ENCODE measurements around the gene NUDT22.

DNA sequence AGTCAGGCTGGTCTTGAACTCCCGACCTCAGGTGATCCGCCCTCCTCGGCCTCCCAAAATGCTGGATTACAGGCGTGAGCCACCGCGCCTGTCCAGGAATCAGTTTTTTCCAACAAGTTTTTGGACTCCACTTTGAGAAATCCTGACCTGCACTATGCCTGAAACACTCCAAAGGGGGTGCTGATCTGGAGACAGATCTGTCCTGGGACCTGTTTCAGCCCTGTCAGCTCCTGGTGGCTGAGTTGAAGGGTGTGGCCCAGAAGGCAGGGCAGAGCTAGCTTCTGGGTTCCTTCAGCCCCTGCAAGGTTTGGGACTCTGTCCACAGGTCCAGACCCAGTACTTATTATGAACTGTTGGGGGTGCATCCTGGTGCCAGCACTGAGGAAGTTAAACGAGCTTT is 5.5 kb downstream of the NUDT22 start:
- TF ChIP-seq, protein P1, sequence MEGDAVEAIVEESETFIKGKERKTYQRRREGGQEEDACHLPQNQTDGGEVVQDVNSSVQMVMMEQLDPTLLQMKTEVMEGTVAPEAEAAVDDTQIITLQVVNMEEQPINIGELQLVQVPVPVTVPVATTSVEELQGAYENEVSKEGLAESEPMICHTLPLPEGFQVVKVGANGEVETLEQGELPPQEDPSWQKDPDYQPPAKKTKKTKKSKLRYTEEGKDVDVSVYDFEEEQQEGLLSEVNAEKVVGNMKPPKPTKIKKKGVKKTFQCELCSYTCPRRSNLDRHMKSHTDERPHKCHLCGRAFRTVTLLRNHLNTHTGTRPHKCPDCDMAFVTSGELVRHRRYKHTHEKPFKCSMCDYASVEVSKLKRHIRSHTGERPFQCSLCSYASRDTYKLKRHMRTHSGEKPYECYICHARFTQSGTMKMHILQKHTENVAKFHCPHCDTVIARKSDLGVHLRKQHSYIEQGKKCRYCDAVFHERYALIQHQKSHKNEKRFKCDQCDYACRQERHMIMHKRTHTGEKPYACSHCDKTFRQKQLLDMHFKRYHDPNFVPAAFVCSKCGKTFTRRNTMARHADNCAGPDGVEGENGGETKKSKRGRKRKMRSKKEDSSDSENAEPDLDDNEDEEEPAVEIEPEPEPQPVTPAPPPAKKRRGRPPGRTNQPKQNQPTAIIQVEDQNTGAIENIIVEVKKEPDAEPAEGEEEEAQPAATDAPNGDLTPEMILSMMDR (IDR thresholded peaks at IDR 0.05): no peak
- TF ChIP-seq POLR2AphosphoS5 (IDR thresholded peaks at IDR 0.05) (no peak), POLR2A (IDR thresholded peaks at IDR 0.05) (no peak)
